Kidney glomerular epithelial cell (primary cell): Measurements from ENCODE around the gene CACNA2D4.
A peak's percentile ranks its signal among the peaks of the same experiment; 100 is the strongest.

ENCODE experiments used
- DNase-seq: peaks from one replicate; lab custom pipeline; 2025; lab: John Stamatoyannopoulos, UW

Gene CACNA2D4

GRCh38 chr12:1815814-1816729 lies 102.4 kb downstream of the CACNA2D4 start:
- no peak for DNase-seq

- no peak for DNase-seq
These were observed 103.3 kb downstream of the CACNA2D4 start for GRCh38 chr12:1815108-1815507.

GRCh38 chr12:1814266-1814665 lies 104.2 kb downstream of the CACNA2D4 start:
- no peak for DNase-seq

GRCh38 chr12:1812650-1813302 lies 105.7 kb downstream of the CACNA2D4 start:
- no peak for DNase-seq

- no peak for DNase-seq
These were observed 106.5 kb downstream of the CACNA2D4 start for GRCh38 chr12:1811948-1812291.

- DNase-seq: no peak
These were observed 107.0 kb downstream of the CACNA2D4 start for GRCh38 chr12:1811281-1811947.

GRCh38 chr12:1810931-1811280 lies 107.5 kb downstream of the CACNA2D4 start:
- DNase-seq: no peak

- no peak for DNase-seq
These were observed 108.1 kb downstream of the CACNA2D4 start for GRCh38 chr12:1810201-1810930.

GRCh38 chr12:1809591-1810190 lies 108.8 kb downstream of the CACNA2D4 start:
- DNase-seq: no peak

- DNase-seq: no peak
These were observed 109.5 kb downstream of the CACNA2D4 start for GRCh38 chr12:1808798-1809480.

- DNase-seq: no peak
These were observed 110.2 kb downstream of the CACNA2D4 start for GRCh38 chr12:1808036-1808797.

- no peak for DNase-seq
These were observed 111.2 kb downstream of the CACNA2D4 start for GRCh38 chr12:1807087-1807860.

- DNase-seq: no peak
These were observed 112.0 kb downstream of the CACNA2D4 start for GRCh38 chr12:1806301-1807086.

GRCh38 chr12:1805441-1806081 lies 112.9 kb downstream of the CACNA2D4 start:
- DNase-seq: no peak

GRCh38 chr12:1804545-1805332 lies 113.7 kb downstream of the CACNA2D4 start:
- DNase-seq: peak; percentile 69

GRCh38 chr12:1803736-1804135 lies 114.7 kb downstream of the CACNA2D4 start:
- DNase-seq: no peak

GRCh38 chr12:1801303-1801975 lies 117.0 kb downstream of the CACNA2D4 start:
- peak; percentile 10 for DNase-seq
